ENCODE data around the gene HGF.
"Not testable (repeated sequence)": the region's sequence is repeated elsewhere in the genome, so short reads cannot be mapped to it uniquely, and the experiment has no call there.

Gene HGF

GRCh38 chr7:81725812-81726127 lies 44.1 kb downstream of the HGF start:
- no peaks in the 10 kb centered on the region for H3K4me1 ChIP-seq (ENCODE audit: control insufficient read depth in 1 of 2, insufficient read depth in 1 of 2, low read depth in 1 of 2, low read length in 1 of 2)
- no peaks in the 10 kb centered on the region for H3K9me3 ChIP-seq
- no peaks in the 10 kb centered on the region for H3K27me3 ChIP-seq
- H3K36me3 ChIP-seq: peaks cover 11% of the 10 kb centered on the region
- no peak overlapping the region for H3K27ac ChIP-seq
- no peak overlapping the region for H3K4me3 ChIP-seq (ENCODE audit: low read depth in 1 of 2, low read length in 1 of 2)
- no peak for TF ChIP-seq CTCF (IDR thresholded peaks at IDR 0.05)

DNA sequence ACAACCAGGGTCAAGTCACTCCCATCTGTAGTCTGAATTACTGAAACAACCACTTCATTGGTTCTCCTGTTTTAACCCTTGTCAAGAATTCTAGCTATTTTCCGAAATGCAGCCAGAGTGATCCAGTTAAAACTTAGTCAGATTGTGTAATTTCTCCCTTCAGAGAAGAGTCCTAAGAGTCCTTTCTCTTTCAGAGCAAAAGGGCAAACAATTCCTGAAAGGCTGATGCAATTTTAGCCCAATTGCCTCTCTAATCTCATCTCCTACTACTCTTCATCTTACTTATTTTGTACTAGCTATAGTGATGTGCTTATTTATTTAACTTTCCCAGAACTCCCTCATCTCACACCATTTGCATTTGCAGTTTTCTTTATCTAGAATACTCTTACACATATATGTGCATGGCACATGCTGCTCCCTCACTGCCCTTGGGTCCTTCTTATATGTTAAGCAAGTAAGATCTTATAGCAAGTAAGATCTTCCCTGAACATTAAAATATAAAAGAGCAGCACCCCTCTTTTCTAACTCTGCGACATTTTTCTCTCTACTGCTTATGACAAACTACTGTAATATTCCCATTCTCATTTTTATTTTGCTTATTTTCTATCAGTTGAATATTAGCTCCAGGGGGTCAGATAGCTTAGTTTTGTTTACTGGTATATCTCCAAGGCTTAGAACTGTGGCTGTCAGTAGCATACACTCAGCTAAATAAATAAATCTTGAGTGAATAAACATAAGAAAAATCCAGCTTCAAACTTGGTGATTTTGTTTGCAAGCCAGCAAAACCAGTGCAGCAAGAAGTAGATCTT lies 44.6 kb downstream of the HGF start:
- Histone ChIP-seq H3K27ac (no peak overlapping the region), H3K9me3 (no peaks in the 10 kb centered on the region), H3K36me3 (peaks cover 11% of the 10 kb centered on the region), H3K4me1 (ENCODE audit: control insufficient read depth in 1 of 2, insufficient read depth in 1 of 2, low read depth in 1 of 2, low read length in 1 of 2) (no peaks in the 10 kb centered on the region), H3K27me3 (no peaks in the 10 kb centered on the region), H3K4me3 (ENCODE audit: low read depth in 1 of 2, low read length in 1 of 2) (no peak overlapping the region)
- TF ChIP-seq CTCF (IDR thresholded peaks at IDR 0.05): no peak

GRCh38 chr7:81722250-81722649 lies 47.6 kb downstream of the HGF start:
- H3K4me1 ChIP-seq (ENCODE audit: control insufficient read depth in 1 of 2, insufficient read depth in 1 of 2, low read depth in 1 of 2, low read length in 1 of 2); H3K9me3 ChIP-seq; H3K27me3 ChIP-seq; H3K4me3 ChIP-seq (ENCODE audit: low read depth in 1 of 2, low read length in 1 of 2); H3K36me3 ChIP-seq; H3K27ac ChIP-seq: not testable (repeated sequence)

- TF ChIP-seq CTCF (IDR thresholded peaks at IDR 0.05): no peak
- H3K4me1 ChIP-seq (ENCODE audit: control insufficient read depth in 1 of 2, insufficient read depth in 1 of 2, low read depth in 1 of 2, low read length in 1 of 2): no peaks in the 10 kb centered on the region
- peaks cover 10% of the 10 kb centered on the region for H3K36me3 ChIP-seq
- no peak overlapping the region for H3K4me3 ChIP-seq (ENCODE audit: low read depth in 1 of 2, low read length in 1 of 2)
- no peaks in the 10 kb centered on the region for H3K27me3 ChIP-seq
- no peaks in the 10 kb centered on the region for H3K9me3 ChIP-seq
- H3K27ac ChIP-seq: no peak overlapping the region
Measured at GRCh38 chr7:81721437-81721836, 48.4 kb downstream of the HGF start.

GRCh38 chr7:81719865-81720264 lies 50.0 kb downstream of the HGF start:
- Histone ChIP-seq H3K4me1 (ENCODE audit: control insufficient read depth in 1 of 2, insufficient read depth in 1 of 2, low read depth in 1 of 2, low read length in 1 of 2) (no peaks in the 10 kb centered on the region), H3K36me3 (peaks cover 10% of the 10 kb centered on the region), H3K27me3 (no peaks in the 10 kb centered on the region), H3K27ac (no peak overlapping the region), H3K9me3 (no peaks in the 10 kb centered on the region), H3K4me3 (ENCODE audit: low read depth in 1 of 2, low read length in 1 of 2) (no peak overlapping the region)
- no peak for TF ChIP-seq CTCF (IDR thresholded peaks at IDR 0.05)

GRCh38 chr7:81715984-81716588 lies 53.8 kb downstream of the HGF start:
- Histone ChIP-seq H3K9me3 (no peaks in the 10 kb centered on the region), H3K36me3 (peaks cover 2% of the 10 kb centered on the region), H3K27ac (no peak overlapping the region), H3K4me1 (ENCODE audit: control insufficient read depth in 1 of 2, insufficient read depth in 1 of 2, low read depth in 1 of 2, low read length in 1 of 2) (no peaks in the 10 kb centered on the region), H3K4me3 (ENCODE audit: low read depth in 1 of 2, low read length in 1 of 2) (no peak overlapping the region), H3K27me3 (no peaks in the 10 kb centered on the region)
- no peak for TF ChIP-seq CTCF (IDR thresholded peaks at IDR 0.05)
